Activated T-helper 9 cell treated with anti-CD3 and anti-CD28 coated beads, Interleukin-2, amount 50 U/mL, for 16 hours (primary cell): Measurements from ENCODE around the gene ABCG2.
A peak's percentile ranks its signal among the peaks of the same experiment; 100 is the strongest.

Experiments used
- DNase-seq: peaks from one replicate; pipeline ENCODE4 v3.0.0-alpha.2; 2020; ENCODE audit warnings: low read depth

ABCG2 gene

DNA sequence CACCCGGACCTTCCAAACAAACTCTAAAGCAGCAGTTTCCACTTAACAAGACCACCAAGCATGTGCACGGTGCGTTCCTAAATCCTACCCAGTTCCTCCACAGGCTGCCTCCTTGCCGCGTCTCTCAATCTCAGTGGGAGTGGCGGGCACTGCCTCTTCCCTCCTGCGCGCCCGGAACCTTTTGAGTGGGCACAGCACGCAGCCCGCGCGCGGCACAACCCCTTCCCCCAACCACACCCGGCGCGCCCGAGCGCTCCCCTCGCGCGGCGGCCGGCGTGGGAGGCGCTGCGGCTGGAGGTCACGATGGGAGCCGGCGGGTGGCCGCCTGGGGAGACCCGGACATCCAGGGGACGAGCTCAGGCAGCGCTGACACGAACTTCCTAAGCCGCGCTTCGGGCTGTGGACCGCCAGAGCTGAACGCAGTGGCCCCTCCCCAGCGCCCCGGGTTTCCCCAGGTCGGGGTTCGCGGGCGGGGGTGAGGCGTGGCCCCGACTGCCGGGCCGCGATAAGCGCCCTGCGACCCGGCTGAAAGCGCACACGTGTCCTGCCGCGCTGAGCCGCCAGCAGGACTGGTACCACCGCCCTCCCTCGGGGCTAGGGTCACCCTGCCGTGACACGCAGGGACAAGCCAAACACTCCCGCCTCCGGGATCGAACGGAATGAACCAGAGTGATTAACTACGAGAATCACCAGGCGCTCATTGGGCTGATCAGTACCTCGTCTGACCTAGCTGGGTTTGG is at the start of gene ABCG2:
Gene ABCG2, minus strand, starts transcription at position 151 of the 740 bp plus-strand sequence. CDS start 18,644 bp downstream, outside the sequence.
- peak; percentile 8 for DNase-seq

DNA sequence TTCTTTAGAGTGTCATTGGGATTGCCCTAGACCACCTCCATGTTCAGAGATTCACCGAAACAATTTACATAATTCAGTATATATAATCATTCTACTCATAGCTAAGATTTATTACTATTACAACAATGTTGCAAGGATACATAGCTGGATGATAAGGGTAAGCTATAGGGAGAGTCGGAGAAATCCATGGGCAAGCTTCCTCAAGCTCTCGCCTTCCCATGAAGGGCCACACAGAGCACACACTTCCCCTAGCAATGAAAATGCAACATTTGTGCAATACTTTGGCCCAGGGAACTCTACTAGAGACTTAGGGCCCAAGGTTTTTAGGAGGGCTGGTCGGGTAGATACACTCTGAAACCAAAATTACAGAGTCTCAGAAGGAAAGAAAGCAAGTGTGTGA is 49.7 kb upstream of the ABCG2 start:
- no peak for DNase-seq

DNA sequence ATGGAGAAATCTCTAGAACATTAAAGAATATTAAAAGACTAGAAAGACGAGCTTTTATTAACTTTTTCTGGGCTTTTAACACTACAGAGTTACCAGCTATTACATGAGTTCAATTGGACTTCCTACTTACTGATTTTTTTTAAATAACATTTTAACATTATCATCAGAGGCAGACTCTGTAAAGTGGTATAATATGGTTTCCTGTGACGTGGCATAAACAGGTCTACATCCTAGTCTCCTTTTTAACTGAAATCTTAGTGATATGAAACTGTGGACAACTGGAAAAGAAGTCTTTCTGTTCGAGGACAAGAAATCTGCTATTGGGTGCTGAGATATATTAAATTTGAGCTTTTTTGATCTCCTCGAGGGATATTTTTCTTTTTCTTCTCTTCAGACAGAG is 48.7 kb upstream of the ABCG2 start:
- no peak for DNase-seq

DNA sequence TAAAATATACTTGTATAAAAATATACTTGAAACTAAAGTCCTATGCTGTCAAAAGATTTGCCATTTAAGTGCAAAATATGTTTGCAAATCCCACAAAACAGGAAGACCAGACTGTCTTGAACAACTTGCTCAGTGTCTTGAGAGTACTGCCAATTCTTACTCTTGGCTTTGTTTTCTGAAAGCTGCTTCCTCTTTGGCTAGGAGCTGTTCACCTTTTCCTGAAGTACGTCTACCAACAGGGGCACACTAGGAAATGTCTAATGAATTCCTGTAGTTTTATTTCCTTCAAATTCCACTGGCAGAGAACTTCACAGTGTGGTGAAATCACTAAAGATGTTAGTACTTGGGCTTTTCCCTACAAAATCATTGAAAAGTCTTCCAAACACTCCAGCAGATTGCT is 46.4 kb upstream of the ABCG2 start:
- no peak for DNase-seq

DNA sequence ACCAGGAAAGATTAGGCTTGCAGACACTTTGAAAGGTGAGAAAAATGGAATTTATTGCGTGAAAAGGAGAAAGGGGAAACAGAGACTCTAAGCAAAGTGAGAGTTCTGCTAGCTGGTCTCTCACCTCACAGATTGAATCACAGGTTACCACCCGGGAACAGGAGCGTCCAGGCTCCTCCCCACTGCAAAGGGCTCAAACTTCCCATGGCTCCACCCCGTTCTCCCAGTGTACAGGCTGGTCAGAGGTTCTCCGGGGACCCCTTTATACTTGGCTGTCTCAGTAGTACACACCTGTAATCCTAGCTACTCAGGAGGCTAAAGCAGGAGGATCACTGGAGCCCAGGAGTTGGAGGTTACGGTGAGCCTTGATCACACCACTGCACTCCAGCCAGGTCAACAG is 44.0 kb upstream of the ABCG2 start:
- no peak for DNase-seq

DNA sequence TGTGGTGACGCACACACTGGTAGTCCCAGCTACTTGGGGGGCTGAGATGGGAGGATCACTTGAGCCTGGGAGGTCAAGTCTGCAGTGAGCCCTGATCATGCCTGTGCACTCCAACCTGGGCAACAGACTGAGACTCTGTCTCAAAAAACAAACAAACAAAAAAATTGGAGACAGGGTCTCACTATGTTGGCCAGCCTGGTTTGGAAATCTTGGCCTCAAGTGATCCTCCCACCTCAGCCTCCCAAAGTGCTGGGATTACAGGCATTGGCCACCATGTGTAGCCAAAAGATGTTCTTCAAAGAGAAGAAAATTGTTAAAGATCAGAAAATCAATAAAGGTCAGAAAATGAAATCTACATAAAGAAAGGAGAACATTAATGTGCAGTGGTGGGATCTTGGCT is 41.7 kb upstream of the ABCG2 start:
- DNase-seq, result no peak

DNA sequence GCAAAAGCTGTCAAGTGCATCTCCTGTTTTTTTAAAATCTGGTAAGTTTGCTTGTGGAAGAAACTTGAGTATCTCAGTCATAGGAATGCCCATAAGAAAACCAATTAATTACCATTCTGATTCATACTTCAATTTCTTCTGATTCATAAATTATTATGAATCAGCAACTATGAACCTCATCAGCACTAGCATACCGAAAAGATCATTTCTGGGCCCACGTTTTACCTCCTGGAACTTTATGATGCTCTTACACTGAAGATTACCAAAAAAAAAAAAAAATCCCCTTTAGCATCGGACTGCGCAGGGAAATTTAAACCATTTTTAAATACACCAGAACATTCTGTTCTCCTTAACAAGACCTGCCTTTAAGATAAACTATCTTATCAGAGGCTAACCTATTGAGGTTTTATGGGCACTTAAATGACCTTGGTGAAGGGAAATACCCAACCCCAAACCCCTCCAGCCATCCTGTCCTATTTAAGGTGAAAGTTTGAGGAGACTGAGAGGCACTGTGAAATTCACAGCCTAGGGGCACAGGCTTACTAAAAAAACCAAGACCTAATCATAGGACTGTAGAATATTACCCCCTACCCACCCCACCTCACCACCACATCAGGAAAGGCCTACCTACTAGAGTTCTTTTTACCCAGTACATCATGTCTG is 38.2 kb upstream of the ABCG2 start:
- no peak for DNase-seq

DNA sequence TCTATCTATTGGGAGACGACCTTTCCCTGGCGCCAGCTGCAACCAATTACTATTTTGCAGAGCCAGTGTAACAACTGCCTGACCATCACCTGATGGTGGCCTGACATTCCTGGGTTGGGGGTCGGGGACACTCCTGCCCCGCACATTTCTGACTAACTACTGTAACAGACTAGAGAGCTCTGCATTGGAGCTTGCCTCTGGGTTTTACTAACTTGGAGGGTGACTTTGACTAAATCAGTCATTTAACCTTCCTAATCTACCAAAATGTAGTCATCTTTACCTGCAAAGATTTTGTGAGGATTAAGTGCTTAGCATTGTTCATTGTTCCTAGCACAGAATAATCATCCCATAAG is 37.5 kb upstream of the ABCG2 start:
- DNase-seq, result no peak

GRCh38 chr4:88195328-88196012 is 37.0 kb upstream of the ABCG2 start:
- DNase-seq, result no peak

- no peak for DNase-seq
Measured at GRCh38 chr4:88191404-88191803, 33.0 kb upstream of the ABCG2 start.

DNA sequence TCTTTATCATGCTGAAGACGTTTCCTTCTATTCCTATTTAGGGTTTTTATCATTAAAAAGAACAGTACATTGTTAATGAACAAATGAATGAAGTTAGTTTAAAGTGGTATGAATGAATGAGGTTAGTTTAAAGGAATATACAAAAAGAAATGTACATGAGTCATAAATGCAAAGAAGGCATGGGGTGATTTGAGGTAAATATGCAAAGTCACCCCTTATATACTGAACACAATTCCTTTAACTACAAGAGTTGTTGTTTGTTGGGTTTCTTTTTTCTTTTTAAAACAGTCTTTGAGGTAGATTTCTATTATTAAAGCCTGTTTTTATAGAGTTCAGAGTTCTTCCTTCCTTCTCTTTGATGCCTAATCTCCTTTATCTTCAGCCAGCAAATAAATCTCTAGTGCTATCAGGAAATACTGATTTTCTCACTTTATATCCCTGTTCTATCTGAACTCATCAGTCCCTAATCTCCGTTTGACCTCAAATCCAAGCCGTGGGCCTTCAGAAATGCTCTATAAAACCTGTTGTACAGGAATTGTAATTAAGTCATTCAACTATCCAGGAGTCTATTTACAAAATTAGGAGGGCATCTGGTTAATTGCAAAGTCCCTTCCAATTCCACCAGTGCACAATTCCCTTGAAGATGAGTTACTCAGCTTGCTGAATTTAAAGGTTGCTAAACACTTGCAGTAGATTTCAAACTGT is 31.6 kb upstream of the ABCG2 start:
- no peak for DNase-seq

DNA sequence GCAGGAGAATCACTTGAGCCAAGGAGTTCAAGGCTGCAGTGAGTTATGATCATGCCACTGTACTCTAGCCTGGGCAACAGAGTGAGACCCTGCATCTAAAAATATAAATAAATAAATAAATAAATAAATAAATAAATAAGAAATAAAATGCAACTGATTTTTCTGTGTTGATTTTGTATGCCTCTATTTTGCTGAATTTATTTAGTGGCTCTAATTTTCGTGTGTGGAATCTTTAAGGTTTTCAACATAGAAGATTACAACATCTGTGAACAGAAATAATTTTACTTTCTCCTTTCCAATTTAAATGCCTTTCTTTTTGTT is 30.9 kb upstream of the ABCG2 start:
- no peak for DNase-seq

DNA sequence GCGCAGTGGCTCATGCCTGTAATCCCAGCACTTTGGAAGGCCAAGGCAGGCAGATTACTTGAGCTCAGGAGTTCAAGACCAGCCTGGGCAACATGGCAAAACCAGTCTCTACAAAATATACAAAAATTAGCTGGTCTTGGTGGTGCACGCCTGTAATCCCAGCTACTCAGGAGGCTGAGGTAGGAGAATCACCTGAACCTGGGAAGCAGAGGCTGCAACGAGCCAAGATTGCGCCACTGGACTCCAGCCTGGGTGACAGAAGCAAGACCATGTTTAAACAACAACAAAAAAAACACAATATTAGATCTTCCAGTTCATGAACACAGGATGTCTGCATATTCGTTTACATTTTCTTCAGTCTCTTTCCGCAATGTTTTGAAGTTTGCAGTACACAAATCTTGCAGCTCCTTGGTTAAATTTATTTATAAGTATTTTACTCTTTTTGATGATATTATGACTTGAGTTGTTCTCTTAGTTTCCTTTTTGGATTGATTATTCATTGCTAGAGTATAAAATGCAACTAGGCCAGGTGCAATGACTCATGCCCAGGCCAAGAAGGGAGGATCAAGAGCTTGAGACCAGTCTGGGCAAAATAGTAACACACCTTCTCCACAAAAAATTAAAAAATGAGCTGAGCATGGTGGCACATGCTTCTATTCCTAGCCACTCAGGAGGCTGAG is 30.4 kb upstream of the ABCG2 start:
- no peak for DNase-seq

- no peak for DNase-seq
Measured at GRCh38 chr4:88187766-88188165, 29.3 kb upstream of the ABCG2 start.

GRCh38 chr4:88185906-88186305 is 27.5 kb upstream of the ABCG2 start:
- DNase-seq, result no peak

DNA sequence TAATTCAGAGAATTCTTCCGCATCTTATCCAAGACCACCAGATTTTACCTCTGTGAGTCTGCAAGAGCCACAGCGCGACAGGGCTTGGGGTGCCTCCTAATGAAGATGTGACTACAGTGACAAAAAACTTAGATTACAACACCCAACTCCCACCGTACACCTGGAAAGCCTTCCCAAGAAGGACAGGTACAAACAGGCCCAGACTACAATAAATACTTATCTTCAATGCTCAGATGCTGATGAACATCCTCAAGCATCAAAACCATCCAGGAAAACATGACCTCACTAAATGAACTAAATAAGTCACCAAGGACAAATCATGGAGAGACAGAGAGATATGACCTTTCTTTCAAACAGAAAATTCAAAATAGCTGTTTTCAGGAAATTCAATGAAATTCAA is 20.8 kb upstream of the ABCG2 start:
- DNase-seq, result no peak

GRCh38 chr4:88178626-88179231 is 20.3 kb upstream of the ABCG2 start:
- no peak for DNase-seq

DNA sequence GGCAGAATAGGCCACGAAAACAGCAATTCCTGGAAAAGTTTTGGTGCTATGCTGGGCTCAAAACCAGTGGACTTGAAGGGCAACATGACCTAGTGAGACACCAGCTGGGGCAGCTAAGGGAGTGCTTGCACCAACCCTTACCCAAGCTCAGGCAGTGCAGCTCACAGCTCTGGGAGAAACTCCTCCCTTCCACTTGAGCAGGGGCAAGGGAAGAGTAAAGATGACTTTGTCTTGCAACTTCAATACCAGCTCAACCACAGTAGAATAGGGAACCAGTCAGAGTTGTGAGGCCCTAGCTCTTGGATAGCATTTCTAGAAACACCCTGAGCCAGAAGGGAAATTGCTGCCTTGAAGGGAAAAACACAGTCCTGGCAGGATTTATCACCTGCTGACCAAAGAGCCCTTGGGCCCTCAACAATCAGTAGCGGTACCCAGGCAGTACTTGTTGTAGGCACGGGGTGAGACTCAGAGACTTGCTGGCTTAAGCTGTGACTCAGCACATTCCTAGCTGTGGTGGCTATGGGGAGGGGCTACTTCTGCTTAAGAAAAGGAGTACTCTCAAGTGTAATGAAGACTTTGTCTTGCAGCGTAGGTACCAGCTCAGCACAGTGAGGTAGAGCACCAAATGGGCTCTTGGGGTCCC is 19.7 kb upstream of the ABCG2 start:
- no peak for DNase-seq

- no peak for DNase-seq
Measured at GRCh38 chr4:88172987-88173386, 14.5 kb upstream of the ABCG2 start.

- DNase-seq, result no peak
Measured at GRCh38 chr4:88171206-88171605, 12.8 kb upstream of the ABCG2 start.

GRCh38 chr4:88169298-88169697 is 10.9 kb upstream of the ABCG2 start:
- DNase-seq, result no peak
